Smooth muscle cell (in vitro differentiated cells): ENCODE measurements around the gene PKP3. TPM values are rescaled to one million over a fixed set of nuclear protein-coding genes. Genes with fewer than 3 reads are reported as not detected.

ENCODE experiments used
- DNase-seq: peaks from one replicate; lab custom pipeline; 2025; ENCODE audit not compliant: unreplicated experiment; lab: John Stamatoyannopoulos, UW
- H2AFZ ChIP-seq: fragments of 200-600 bp; sonication (generic); 2 replicates; pipeline ENCODE4 v1.6.0; 2016; ENCODE audit warnings: antibody characterized with exemption, low read depth, mild to moderate bottlenecking
- H3F3A ChIP-seq: fragments of 200-600 bp; sonication (generic); 2 replicates; pipeline ENCODE4 v1.6.0; 2017; ENCODE audit warnings: antibody characterized with exemption, low read depth
- H3K27ac ChIP-seq: fragments of 200-600 bp; sonication (generic); 2 replicates; pipeline ENCODE4 v1.5.1; 2016; ENCODE audit warnings: low read depth, mild to moderate bottlenecking
- H3K27me3 ChIP-seq: fragments of 200-600 bp; sonication (generic); 2 replicates; pipeline ENCODE4 v1.6.1; 2016; ENCODE audit warnings: low read depth, mild to moderate bottlenecking
- H3K36me3 ChIP-seq: fragments of 200-600 bp; sonication (generic); 2 replicates; pipeline ENCODE4 v1.5.1; 2016; ENCODE audit warnings: low read depth
- H3K4me1 ChIP-seq: fragments of 200-600 bp; sonication (generic); 2 replicates; pipeline ENCODE4 v1.5.1; 2016; ENCODE audit warnings: low read depth
- H3K4me2 ChIP-seq: fragments of 200-600 bp; sonication (generic); 2 replicates; pipeline ENCODE4 v1.6.0; 2016; ENCODE audit warnings: mild to moderate bottlenecking
- H3K4me3 ChIP-seq: fragments of 200-600 bp; sonication (generic); 2 replicates; pipeline ENCODE4 v1.5.1; 2016; ENCODE audit warnings: mild to moderate bottlenecking
- H3K79me2 ChIP-seq: fragments of 200-600 bp; sonication (generic); 2 replicates; pipeline ENCODE4 v1.6.0; 2016; ENCODE audit warnings: low read depth, mild to moderate bottlenecking
- H3K9ac ChIP-seq: fragments of 200-600 bp; sonication (generic); 2 replicates; pipeline ENCODE4 v1.6.0; 2016; ENCODE audit warnings: low read depth
- H3K9me3 ChIP-seq: fragments of 200-600 bp; sonication (generic); replicated peaks from 2 replicates; pipeline ENCODE4 v1.5.1; 2016; ENCODE audit warnings: low read depth
- H4K20me1 ChIP-seq: fragments of 200-600 bp; sonication (generic); 2 replicates; pipeline ENCODE4 v1.6.0; 2016; ENCODE audit warnings: low read depth
- CTCF ChIP-seq: fragments of 200-600 bp; sonication (generic); IDR thresholded peaks from 2 replicates; pipeline ENCODE4 v1.5.1; 2017; ENCODE audit warnings: borderline replicate concordance, mild to moderate bottlenecking, antibody characterized with exemption; ENCODE audit not compliant: insufficient read depth, poor library complexity, severe bottlenecking
- WGBS: methylation state at CpG from one replicate; pipeline ENCODE4 v1.1.7; 2016; ENCODE audit warnings: low lambda C conversion rate; 5-methylcytosine and 5-hydroxymethylcytosine counted together
- polyA plus RNA-seq: library from polyadenylated mRNA; unstranded; fragments of >200 nt; fragmentation: Nextera tagmentation; extraction: Ambion mirVana; gene quantifications from 2 replicates; pipeline ENCODE4 v1.2.1, GENCODE V29; 2016
- total RNA-seq: library from RNA; depleted of rRNA; stranded (reverse); fragments of >200 nt; gene quantifications from 2 replicates; pipeline ENCODE4 v1.2.3, GENCODE V29; 2014

PKP3 gene
- total and polyA plus RNA-seq, 2 experiments from 2014 or later = 24.6 to 61.2 TPM

GRCh38 chr11:396511-396947 lies 2.5 kb downstream of the PKP3 start:
- H3K4me3 ChIP-seq = no peak overlapping the region
- no peak for DNase-seq

DNA sequence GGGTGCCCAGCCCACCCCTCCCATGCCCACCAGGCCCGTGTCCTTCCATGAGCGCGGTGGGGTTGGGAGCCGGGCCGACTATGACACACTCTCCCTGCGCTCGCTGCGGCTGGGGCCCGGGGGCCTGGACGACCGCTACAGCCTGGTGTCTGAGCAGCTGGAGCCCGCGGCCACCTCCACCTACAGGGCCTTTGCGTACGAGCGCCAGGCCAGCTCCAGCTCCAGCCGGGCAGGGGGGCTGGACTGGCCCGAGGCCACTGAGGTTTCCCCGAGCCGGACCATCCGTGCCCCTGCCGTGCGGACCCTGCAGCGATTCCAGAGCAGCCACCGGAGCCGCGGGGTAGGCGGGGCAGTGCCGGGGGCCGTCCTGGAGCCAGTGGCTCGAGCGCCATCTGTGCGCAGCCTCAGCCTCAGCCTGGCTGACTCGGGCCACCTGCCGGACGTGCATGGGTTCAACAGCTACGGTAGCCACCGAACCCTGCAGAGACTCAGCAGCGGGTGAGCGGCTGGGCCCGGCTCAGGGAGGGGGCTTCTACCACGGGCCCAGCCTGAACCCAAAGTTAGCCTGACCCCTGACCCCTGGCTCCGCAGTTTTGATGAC lies 3.0 kb downstream of the PKP3 start:
- H3K4me1 ChIP-seq = peaks cover 17% of the 10 kb centered on the region
- H3K27ac ChIP-seq = no peak overlapping the region
- 97% methylated on average over 27 of the region's 43 CpGs for WGBS
- H2AFZ ChIP-seq = no peak overlapping the region
- DNase-seq = no peak
- no peaks in the 10 kb centered on the region for H3K79me2 ChIP-seq
- H3F3A ChIP-seq = no peaks in the 10 kb centered on the region
- H3K4me2 ChIP-seq = no peak overlapping the region
- no peak overlapping the region for H3K9ac ChIP-seq
- no peaks in the 10 kb centered on the region for H3K9me3 ChIP-seq
- no peak overlapping the region for H3K4me3 ChIP-seq
- TF ChIP-seq CTCF = no peak
- no peaks in the 10 kb centered on the region for H3K27me3 ChIP-seq
- peaks cover 7% of the 10 kb centered on the region for H4K20me1 ChIP-seq
- no peaks in the 10 kb centered on the region for H3K36me3 ChIP-seq

More at GRCh38 chr11:396511-396947, 2.5 kb downstream of the PKP3 start:
- Histone ChIP-seq H3K36me3 (no peaks in the 10 kb centered on the region), H3K4me1 (peaks cover 17% of the 10 kb centered on the region), H3F3A (no peaks in the 10 kb centered on the region), H3K27me3 (no peaks in the 10 kb centered on the region), H3K79me2 (no peaks in the 10 kb centered on the region), H2AFZ (no peak overlapping the region), H3K9ac (no peak overlapping the region), H3K27ac (no peak overlapping the region), H4K20me1 (peaks cover 7% of the 10 kb centered on the region), H3K9me3 (no peaks in the 10 kb centered on the region), H3K4me2 (no peak overlapping the region)
- TF ChIP-seq CTCF = peak; percentile 18
- WGBS = 88% methylated on average over 23 of the region's 23 CpGs

- WGBS = 97% methylated on average over 19 of the region's 20 CpGs
- Histone ChIP-seq H3K27ac (no peak overlapping the region), H3K4me2 (no peak overlapping the region), H3K9me3 (no peaks in the 10 kb centered on the region), H3F3A (no peaks in the 10 kb centered on the region), H3K79me2 (no peaks in the 10 kb centered on the region), H3K4me1 (peaks cover 5% of the 10 kb centered on the region), H3K4me3 (no peak overlapping the region), H3K36me3 (no peaks in the 10 kb centered on the region), H3K9ac (no peak overlapping the region), H3K27me3 (no peaks in the 10 kb centered on the region), H4K20me1 (peaks cover 7% of the 10 kb centered on the region), H2AFZ (no peak overlapping the region)
- TF ChIP-seq CTCF = no peak
- DNase-seq = no peak
Measured at GRCh38 chr11:398826-399225, 4.8 kb downstream of the PKP3 start.

DNA sequence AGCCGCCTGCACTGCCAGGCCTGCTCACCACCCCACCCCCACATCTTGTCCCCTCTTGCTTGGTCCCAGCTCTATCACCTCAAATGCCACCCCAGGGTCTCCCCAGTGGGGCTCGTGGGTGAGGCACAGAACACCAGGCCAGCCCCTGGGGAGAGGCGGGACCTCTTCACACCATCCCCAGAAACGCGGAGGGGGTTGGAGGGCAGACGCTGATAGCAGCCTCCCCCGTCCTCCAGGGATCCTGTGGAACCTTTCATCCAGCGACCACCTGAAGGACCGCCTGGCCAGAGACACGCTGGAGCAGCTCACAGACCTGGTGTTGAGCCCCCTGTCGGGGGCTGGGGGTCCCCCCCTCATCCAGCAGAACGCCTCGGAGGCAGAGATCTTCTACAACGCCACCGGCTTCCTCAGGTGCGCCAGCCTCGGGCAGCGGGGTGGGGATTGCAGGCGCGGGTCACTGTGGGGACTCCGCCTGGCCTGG lies 5.8 kb downstream of the PKP3 start:
- no peaks in the 10 kb centered on the region for H3F3A ChIP-seq
- TF ChIP-seq CTCF = no peak
- no peaks in the 10 kb centered on the region for H3K4me1 ChIP-seq
- no peak overlapping the region for H3K9ac ChIP-seq
- no peak overlapping the region for H3K4me2 ChIP-seq
- H3K9me3 ChIP-seq = no peaks in the 10 kb centered on the region
- H3K79me2 ChIP-seq = no peaks in the 10 kb centered on the region
- H3K27me3 ChIP-seq = no peaks in the 10 kb centered on the region
- H3K36me3 ChIP-seq = no peaks in the 10 kb centered on the region
- H3K4me3 ChIP-seq = no peak overlapping the region
- WGBS = 94% methylated on average over 17 of the region's 21 CpGs
- no peak overlapping the region for H3K27ac ChIP-seq
- no peak overlapping the region for H2AFZ ChIP-seq
- H4K20me1 ChIP-seq = peaks cover 7% of the 10 kb centered on the region
- DNase-seq = no peak
